CD14-positive monocyte (primary cell): ENCODE results near the gene RAB7B. TPM values are rescaled to one million over a fixed set of nuclear protein-coding genes. Genes with fewer than 3 reads are reported as not detected.

Experiments used
- DNase-seq, 3 donors: peaks; one replicate each; pipeline ENCODE4 v3.0.0-alpha.2; 2011 to 2022
- H2AFZ ChIP-seq: 2 replicates; pipeline ENCODE4 v1.6.0; 2012; ENCODE audit warnings: mild to moderate bottlenecking, low read depth, low read length, inconsistent platforms; ENCODE audit not compliant: insufficient read depth, poor library complexity, severe bottlenecking
- H3K27ac ChIP-seq, 2 donors: 1 replicate in 1 of 2; 2 replicates in 1 of 2; pipeline ENCODE4 v1.5.1; 2012 to 2013; ENCODE audit warnings: low read length in 2 of 2, control low read depth in 1 of 2, inconsistent platforms in 1 of 2, low read depth in 1 of 2, mild to moderate bottlenecking in 1 of 2
- H3K27me3 ChIP-seq, 2 donors: one replicate each; pipeline versions ENCODE4 v1.6.0 to v1.6.1; 2011 to 2013; ENCODE audit warnings: low read length in 2 of 2; ENCODE audit not compliant: control insufficient read depth in 2 of 2, insufficient read depth in 2 of 2
- H3K36me3 ChIP-seq, 2 donors: replicated peaks in 1 of 2; 1 replicate in 1 of 2; 2 replicates in 1 of 2; pipeline versions ENCODE4 v1.5.1 to v1.6.1; 2012 to 2013; ENCODE audit warnings: low read length in 2 of 2, control low read depth in 1 of 2, inconsistent platforms in 1 of 2, mild to moderate bottlenecking in 1 of 2; ENCODE audit not compliant: insufficient read depth in 2 of 2, control insufficient read depth in 1 of 2
- H3K4me1 ChIP-seq, 2 donors: 1 replicate in 1 of 2; 2 replicates in 1 of 2; pipeline versions ENCODE4 v1.5.1 to v1.6.1; 2012 to 2013; ENCODE audit warnings: low read length in 2 of 2, control low read depth in 1 of 2, inconsistent platforms in 1 of 2, mild to moderate bottlenecking in 1 of 2, moderate library complexity in 1 of 2; ENCODE audit not compliant: insufficient read depth in 2 of 2, control insufficient read depth in 1 of 2
- H3K4me2 ChIP-seq: replicated peaks from 2 replicates; pipeline ENCODE3; 2012; ENCODE audit warnings: low read length, moderate library complexity, mild to moderate bottlenecking; ENCODE audit not compliant: poor library complexity, severe bottlenecking; ENCODE audit errors: extremely low read depth
- H3K4me3 ChIP-seq, 3 experiments: fragments of 200-600 bp in 1 of 3; sonication (generic) in 1 of 3; replicated peaks in 1 of 3; 1 replicate in 2 of 3; 2 replicates in 1 of 3; pipeline ENCODE4 v1.5.1; 2011 to 2013; ENCODE audit warnings: low read length in 3 of 3, mild to moderate bottlenecking in 3 of 3, control low read depth in 2 of 3, low read depth in 2 of 3, inconsistent platforms in 1 of 3, moderate library complexity in 1 of 3
- H3K79me2 ChIP-seq: 2 replicates; pipeline ENCODE4 v1.6.0; 2012; ENCODE audit warnings: mild to moderate bottlenecking, control low read depth, inconsistent platforms, low read length, moderate library complexity; ENCODE audit not compliant: insufficient read depth
- H3K9ac ChIP-seq: 2 replicates; pipeline ENCODE4 v1.6.0; 2017; ENCODE audit warnings: low read length, mild to moderate bottlenecking; ENCODE audit not compliant: insufficient read depth, poor library complexity, severe bottlenecking
- H3K9me3 ChIP-seq, 2 donors: replicated peaks in 1 of 2; 1 replicate in 1 of 2; 2 replicates in 1 of 2; pipeline versions ENCODE4 v1.5.1 to v1.6.1; 2012 to 2013; ENCODE audit warnings: low read length in 2 of 2, control low read depth in 1 of 2; ENCODE audit not compliant: control insufficient read depth in 1 of 2, insufficient read depth in 1 of 2
- H4K20me1 ChIP-seq: 2 replicates; pipeline ENCODE4 v1.6.0; 2012; ENCODE audit warnings: mild to moderate bottlenecking, low read length, control low read depth, moderate library complexity; ENCODE audit not compliant: insufficient read depth
- H3K27ac Mint-ChIP-seq, 7 donors: one replicate each; pipeline ENCODE4 v1.8.0; 2020; ENCODE audit warnings: mild to moderate bottlenecking in 7 of 7, mixed read lengths in 7 of 7, moderate library complexity in 6 of 7, inconsistent platforms in 2 of 7
- H3K27me3 Mint-ChIP-seq, 3 donors: one replicate each; pipeline ENCODE4 v1.8.0; 2021 to 2022; ENCODE audit warnings: low read depth in 3 of 3, mild to moderate bottlenecking in 3 of 3, mixed read lengths in 3 of 3, moderate library complexity in 3 of 3, inconsistent platforms in 1 of 3
- H3K36me3 Mint-ChIP-seq, 2 donors: one replicate each; pipeline ENCODE4 v1.8.0; 2020; ENCODE audit warnings: mixed read lengths in 2 of 2, inconsistent platforms in 1 of 2, mild to moderate bottlenecking in 1 of 2
- H3K4me1 Mint-ChIP-seq: one replicate; pipeline ENCODE4 v1.8.0; 2020; ENCODE audit warnings: mild to moderate bottlenecking, mixed read lengths
- H3K4me3 Mint-ChIP-seq, 2 donors: one replicate each; pipeline ENCODE4 v1.8.0; 2020; ENCODE audit warnings: mild to moderate bottlenecking in 2 of 2, mixed read lengths in 2 of 2, moderate library complexity in 1 of 2
- H3K9me3 Mint-ChIP-seq, 7 donors: one replicate each; pipeline ENCODE4 v1.8.0; 2020 to 2022; ENCODE audit warnings: mixed read lengths in 7 of 7, mild to moderate bottlenecking in 6 of 7, moderate library complexity in 6 of 7, inconsistent platforms in 2 of 7
- WGBS: methylation state at CpG from one replicate; pipeline ENCODE4 v1.1.5; 2013; ENCODE audit warnings: missing lambda C conversion rate; ENCODE audit not compliant: insufficient coverage; 5-methylcytosine and 5-hydroxymethylcytosine counted together
- intact Hi-C, 2 donors: fragments of 100-400 bp; cut with micrococcal nuclease; formaldehyde crosslinking; loops; one replicate each; pipeline versions ENCODE4 v1.15.0 to v1.15.1; 2023
- polyA plus RNA-seq, 3 donors: library from polyadenylated mRNA; depleted of rRNA in 1 of 3; unstranded in 2 of 3; stranded (reverse) in 1 of 3; fragments of 300-500 nt in 2 of 3; fragments of >200 nt in 1 of 3; fragmentation: Illumina TruSeq in 2 of 3; gene quantifications; 1 replicate in 2 of 3; 2 replicates in 1 of 3; pipeline ENCODE4 v1.2.3, GENCODE V29; 2012 to 2021
- TF ChIP-seq, protein P1 (sequence below): fragments of 200-600 bp; IDR thresholded peaks from one replicate; pipeline ENCODE4 v1.8.0; 2022; ENCODE audit warnings: antibody characterized with exemption, mild to moderate bottlenecking

RAB7B gene
- polyA plus RNA-seq, 3 donors = 0.41 to 0.52 (median 0.47) TPM

- intact Hi-C loops = no loop called here
- Histone ChIP-seq H3K36me3 (no peaks in the 10 kb centered on the region), H3K4me3 (no peak overlapping the region), H3K9ac (no peak overlapping the region), H3K27me3 (no peaks in the 10 kb centered on the region), H3K4me1 (peaks cover 0 to under 1% of the 10 kb centered on the region in 2 donors), H3K79me2 (no peaks in the 10 kb centered on the region), H3K9me3 (no peaks in the 10 kb centered on the region), H2AFZ (no peak overlapping the region), H3K4me2 (no peak overlapping the region), H4K20me1 (no peaks in the 10 kb centered on the region), H3K27ac (no peak overlapping the region)
- Mint-ChIP-seq H3K27ac (no peak overlapping the region), H3K27me3 (peaks cover 1 to 3% (median 2%) of the 10 kb centered on the region in 3 donors), H3K4me3 (no peak overlapping the region), H3K9me3 (no peaks in the 10 kb centered on the region), H3K36me3 (no peaks in the 10 kb centered on the region), H3K4me1 (no peaks in the 10 kb centered on the region)
- WGBS = 96% methylated on average over 8 of the region's 8 CpGs
- no peak for DNase-seq
- TF ChIP-seq, protein P1, sequence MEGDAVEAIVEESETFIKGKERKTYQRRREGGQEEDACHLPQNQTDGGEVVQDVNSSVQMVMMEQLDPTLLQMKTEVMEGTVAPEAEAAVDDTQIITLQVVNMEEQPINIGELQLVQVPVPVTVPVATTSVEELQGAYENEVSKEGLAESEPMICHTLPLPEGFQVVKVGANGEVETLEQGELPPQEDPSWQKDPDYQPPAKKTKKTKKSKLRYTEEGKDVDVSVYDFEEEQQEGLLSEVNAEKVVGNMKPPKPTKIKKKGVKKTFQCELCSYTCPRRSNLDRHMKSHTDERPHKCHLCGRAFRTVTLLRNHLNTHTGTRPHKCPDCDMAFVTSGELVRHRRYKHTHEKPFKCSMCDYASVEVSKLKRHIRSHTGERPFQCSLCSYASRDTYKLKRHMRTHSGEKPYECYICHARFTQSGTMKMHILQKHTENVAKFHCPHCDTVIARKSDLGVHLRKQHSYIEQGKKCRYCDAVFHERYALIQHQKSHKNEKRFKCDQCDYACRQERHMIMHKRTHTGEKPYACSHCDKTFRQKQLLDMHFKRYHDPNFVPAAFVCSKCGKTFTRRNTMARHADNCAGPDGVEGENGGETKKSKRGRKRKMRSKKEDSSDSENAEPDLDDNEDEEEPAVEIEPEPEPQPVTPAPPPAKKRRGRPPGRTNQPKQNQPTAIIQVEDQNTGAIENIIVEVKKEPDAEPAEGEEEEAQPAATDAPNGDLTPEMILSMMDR = no peak
These were observed 34.0 kb downstream of the RAB7B start for GRCh38 chr1:205969229-205969628.

GRCh38 chr1:205967554-205968335 lies 35.5 kb downstream of the RAB7B start:
- H3K4me1 ChIP-seq = peaks cover 8 to 15% of the 10 kb centered on the region in 2 donors
- Mint-ChIP-seq H3K9me3 (no peaks in the 10 kb centered on the region), H3K4me3 (no peak overlapping the region), H3K36me3 (no peaks in the 10 kb centered on the region), H3K4me1 (peaks cover 13% of the 10 kb centered on the region), H3K27ac (peak overlapping the region in 1 of 7 donors; percentile 0), H3K27me3 (peaks cover 0 to 4% (median 4%) of the 10 kb centered on the region in 3 donors)
- TF ChIP-seq, protein P1 = no peak
- intact Hi-C loops = no loop called here
- H3K4me3 ChIP-seq = no peak overlapping the region
- H3K9ac ChIP-seq = no peak overlapping the region
- H3K79me2 ChIP-seq = no peaks in the 10 kb centered on the region
- no CpG with 5 or more reads among the region's 10 CpGs for WGBS
- no peaks in the 10 kb centered on the region for H4K20me1 ChIP-seq
- H3K9me3 ChIP-seq = no peaks in the 10 kb centered on the region
- H3K27me3 ChIP-seq = no peaks in the 10 kb centered on the region
- H3K36me3 ChIP-seq = no peaks in the 10 kb centered on the region
- H3K4me2 ChIP-seq = no peak overlapping the region
- no peak overlapping the region for H3K27ac ChIP-seq
- DNase-seq = no peak
- H2AFZ ChIP-seq = no peak overlapping the region
